ENCODE data around the gene ESR1.

ESR1 gene

GRCh38 chr6:151765444-151765886, 42.0 kb upstream of the ESR1 start:
- TF ChIP-seq CTCF (IDR thresholded peaks at IDR 0.05; ENCODE audit: low read depth, low read length, missing control alignments), result peak; percentile 72
- DNase-seq (ENCODE audit: low read depth), result peak; percentile 76
- in situ Hi-C loops (cut with HindIII; ENCODE audit: low sequenced_read_pairs), result loop anchor here (25.0 kb wide), 1 partner anchor 372 kb away; no protein-coding TSS in a partner anchor
- no peak overlapping the region for H3K4me3 ChIP-seq (ENCODE audit: low read depth, low read length)

GRCh38 chr6:151772446-151772845, 35.0 kb upstream of the ESR1 start:
- TF ChIP-seq CTCF (IDR thresholded peaks at IDR 0.05; ENCODE audit: low read depth, low read length, missing control alignments), result no peak
- no peak for DNase-seq (ENCODE audit: low read depth)
- no peak overlapping the region for H3K4me3 ChIP-seq (ENCODE audit: low read depth, low read length)
- in situ Hi-C loops (cut with HindIII; ENCODE audit: low sequenced_read_pairs), result loop anchor here (25.0 kb wide), 1 partner anchor 365 kb away; no protein-coding TSS in a partner anchor

- no peak for DNase-seq (ENCODE audit: low read depth)
- in situ Hi-C loops (cut with HindIII; ENCODE audit: low sequenced_read_pairs), result loop anchor here (25.0 kb wide), 1 partner anchor 364 kb away; no protein-coding TSS in a partner anchor
- no peak overlapping the region for H3K4me3 ChIP-seq (ENCODE audit: low read depth, low read length)
- no peak for TF ChIP-seq CTCF (IDR thresholded peaks at IDR 0.05; ENCODE audit: low read depth, low read length, missing control alignments)
Observed at GRCh38 chr6:151773382-151773781, 34.1 kb upstream of the ESR1 start.

GRCh38 chr6:151782560-151782959, 24.9 kb upstream of the ESR1 start:
- no peak for DNase-seq (ENCODE audit: low read depth)
- in situ Hi-C loops (cut with HindIII; ENCODE audit: low sequenced_read_pairs), result no loop called here
- TF ChIP-seq CTCF (IDR thresholded peaks at IDR 0.05; ENCODE audit: low read depth, low read length, missing control alignments), result no peak
- no peak overlapping the region for H3K4me3 ChIP-seq (ENCODE audit: low read depth, low read length)

GRCh38 chr6:151783692-151784091, 23.8 kb upstream of the ESR1 start:
- no peak overlapping the region for H3K4me3 ChIP-seq (ENCODE audit: low read depth, low read length)
- in situ Hi-C loops (cut with HindIII; ENCODE audit: low sequenced_read_pairs), result no loop called here
- no peak for DNase-seq (ENCODE audit: low read depth)
- no peak for TF ChIP-seq CTCF (IDR thresholded peaks at IDR 0.05; ENCODE audit: low read depth, low read length, missing control alignments)

- TF ChIP-seq CTCF (IDR thresholded peaks at IDR 0.05; ENCODE audit: low read depth, low read length, missing control alignments), result no peak
- in situ Hi-C loops (cut with HindIII; ENCODE audit: low sequenced_read_pairs), result no loop called here
- DNase-seq (ENCODE audit: low read depth), result no peak
- no peak overlapping the region for H3K4me3 ChIP-seq (ENCODE audit: low read depth, low read length)
Observed at GRCh38 chr6:151784441-151785214, 22.9 kb upstream of the ESR1 start.

Data from astrocyte of the cerebellum (primary cell).